ENCODE data around the gene IDH2. TPM values are rescaled to one million over a fixed set of nuclear protein-coding genes. Genes with fewer than 3 reads are reported as not detected.

Gene IDH2
- polyA plus RNA-seq, 1 donor from 2014 or later, result 84.7 TPM

DNA sequence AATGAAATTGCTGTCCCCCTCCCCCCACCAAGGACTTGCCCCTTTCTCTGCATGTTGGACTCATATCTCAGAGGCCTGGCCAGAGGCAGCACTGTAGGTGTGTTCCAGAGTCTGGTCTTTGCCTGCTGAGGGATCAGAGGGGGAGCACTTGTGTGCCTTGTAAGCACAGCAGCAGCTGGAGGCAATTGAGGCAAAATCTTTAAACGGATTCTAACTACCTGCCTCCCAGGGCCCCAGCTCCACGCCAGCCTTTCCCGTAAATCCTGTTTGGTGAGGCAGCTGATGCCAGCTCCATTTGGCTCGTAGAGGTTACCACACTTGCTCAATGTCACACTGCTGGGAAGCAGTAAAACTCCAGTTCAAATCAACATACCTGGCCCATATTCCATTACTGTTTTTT, 2.3 kb upstream of the IDH2 start:
- no peaks in the 10 kb centered on the region for H3K36me3 ChIP-seq (ENCODE audit: insufficient read depth, low read length)
- H4K20me1 ChIP-seq (ENCODE audit: insufficient read depth), result no peaks in the 10 kb centered on the region
- no peaks in the 10 kb centered on the region for H3F3A ChIP-seq (ENCODE audit: insufficient read depth, low read length, poor library complexity, severe bottlenecking)
- TF ChIP-seq EP300 (conservative IDR thresholded peaks at IDR 0.05; ENCODE audit: poor library complexity, severe bottlenecking) (no peak), POLR2AphosphoS5 (IDR thresholded peaks at IDR 0.05) (no peak), RAD21 (conservative IDR thresholded peaks at IDR 0.05) (no peak), SMC3 (conservative IDR thresholded peaks at IDR 0.05; ENCODE audit: poor library complexity) (no peak), MXI1 (conservative IDR thresholded peaks at IDR 0.05; ENCODE audit: poor library complexity, severe bottlenecking) (no peak), EZH2 (IDR thresholded peaks at IDR 0.05; ENCODE audit: borderline replicate concordance, insufficient read depth, low read length, poor library complexity, severe bottlenecking) (no peak), TAF1 (IDR thresholded peaks at IDR 0.05; ENCODE audit: low read depth) (no peak)
- TF ChIP-seq, protein P1, sequence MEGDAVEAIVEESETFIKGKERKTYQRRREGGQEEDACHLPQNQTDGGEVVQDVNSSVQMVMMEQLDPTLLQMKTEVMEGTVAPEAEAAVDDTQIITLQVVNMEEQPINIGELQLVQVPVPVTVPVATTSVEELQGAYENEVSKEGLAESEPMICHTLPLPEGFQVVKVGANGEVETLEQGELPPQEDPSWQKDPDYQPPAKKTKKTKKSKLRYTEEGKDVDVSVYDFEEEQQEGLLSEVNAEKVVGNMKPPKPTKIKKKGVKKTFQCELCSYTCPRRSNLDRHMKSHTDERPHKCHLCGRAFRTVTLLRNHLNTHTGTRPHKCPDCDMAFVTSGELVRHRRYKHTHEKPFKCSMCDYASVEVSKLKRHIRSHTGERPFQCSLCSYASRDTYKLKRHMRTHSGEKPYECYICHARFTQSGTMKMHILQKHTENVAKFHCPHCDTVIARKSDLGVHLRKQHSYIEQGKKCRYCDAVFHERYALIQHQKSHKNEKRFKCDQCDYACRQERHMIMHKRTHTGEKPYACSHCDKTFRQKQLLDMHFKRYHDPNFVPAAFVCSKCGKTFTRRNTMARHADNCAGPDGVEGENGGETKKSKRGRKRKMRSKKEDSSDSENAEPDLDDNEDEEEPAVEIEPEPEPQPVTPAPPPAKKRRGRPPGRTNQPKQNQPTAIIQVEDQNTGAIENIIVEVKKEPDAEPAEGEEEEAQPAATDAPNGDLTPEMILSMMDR (IDR thresholded peaks at IDR 0.05; ENCODE audit: poor library complexity, severe bottlenecking), result no peak
- TF ChIP-seq, protein P2, sequence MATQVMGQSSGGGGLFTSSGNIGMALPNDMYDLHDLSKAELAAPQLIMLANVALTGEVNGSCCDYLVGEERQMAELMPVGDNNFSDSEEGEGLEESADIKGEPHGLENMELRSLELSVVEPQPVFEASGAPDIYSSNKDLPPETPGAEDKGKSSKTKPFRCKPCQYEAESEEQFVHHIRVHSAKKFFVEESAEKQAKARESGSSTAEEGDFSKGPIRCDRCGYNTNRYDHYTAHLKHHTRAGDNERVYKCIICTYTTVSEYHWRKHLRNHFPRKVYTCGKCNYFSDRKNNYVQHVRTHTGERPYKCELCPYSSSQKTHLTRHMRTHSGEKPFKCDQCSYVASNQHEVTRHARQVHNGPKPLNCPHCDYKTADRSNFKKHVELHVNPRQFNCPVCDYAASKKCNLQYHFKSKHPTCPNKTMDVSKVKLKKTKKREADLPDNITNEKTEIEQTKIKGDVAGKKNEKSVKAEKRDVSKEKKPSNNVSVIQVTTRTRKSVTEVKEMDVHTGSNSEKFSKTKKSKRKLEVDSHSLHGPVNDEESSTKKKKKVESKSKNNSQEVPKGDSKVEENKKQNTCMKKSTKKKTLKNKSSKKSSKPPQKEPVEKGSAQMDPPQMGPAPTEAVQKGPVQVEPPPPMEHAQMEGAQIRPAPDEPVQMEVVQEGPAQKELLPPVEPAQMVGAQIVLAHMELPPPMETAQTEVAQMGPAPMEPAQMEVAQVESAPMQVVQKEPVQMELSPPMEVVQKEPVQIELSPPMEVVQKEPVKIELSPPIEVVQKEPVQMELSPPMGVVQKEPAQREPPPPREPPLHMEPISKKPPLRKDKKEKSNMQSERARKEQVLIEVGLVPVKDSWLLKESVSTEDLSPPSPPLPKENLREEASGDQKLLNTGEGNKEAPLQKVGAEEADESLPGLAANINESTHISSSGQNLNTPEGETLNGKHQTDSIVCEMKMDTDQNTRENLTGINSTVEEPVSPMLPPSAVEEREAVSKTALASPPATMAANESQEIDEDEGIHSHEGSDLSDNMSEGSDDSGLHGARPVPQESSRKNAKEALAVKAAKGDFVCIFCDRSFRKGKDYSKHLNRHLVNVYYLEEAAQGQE (IDR thresholded peaks at IDR 0.05; ENCODE audit: borderline replicate concordance), result no peak
- H3K4me2 ChIP-seq (ENCODE audit: low read length), result no peak overlapping the region
- no peaks in the 10 kb centered on the region for H3K27me3 ChIP-seq (ENCODE audit: insufficient read depth, low read depth, low read length)
- H3K79me2 ChIP-seq (replicated peaks; ENCODE audit: insufficient read depth, low read length), result peaks cover 25% of the 10 kb centered on the region
- H3K4me3 ChIP-seq (ENCODE audit: low read length), result no peak overlapping the region
- H3K9me3 ChIP-seq (ENCODE audit: low read length), result no peaks in the 10 kb centered on the region
- no peak overlapping the region for H3K9ac ChIP-seq (ENCODE audit: low read length)
- H3K27ac ChIP-seq (ENCODE audit: low read length), result no peak overlapping the region
- no peak overlapping the region for H2AFZ ChIP-seq (ENCODE audit: low read depth, low read length)
- no peaks in the 10 kb centered on the region for H3K9me2 ChIP-seq (ENCODE audit: insufficient read depth, low read length)

DNA sequence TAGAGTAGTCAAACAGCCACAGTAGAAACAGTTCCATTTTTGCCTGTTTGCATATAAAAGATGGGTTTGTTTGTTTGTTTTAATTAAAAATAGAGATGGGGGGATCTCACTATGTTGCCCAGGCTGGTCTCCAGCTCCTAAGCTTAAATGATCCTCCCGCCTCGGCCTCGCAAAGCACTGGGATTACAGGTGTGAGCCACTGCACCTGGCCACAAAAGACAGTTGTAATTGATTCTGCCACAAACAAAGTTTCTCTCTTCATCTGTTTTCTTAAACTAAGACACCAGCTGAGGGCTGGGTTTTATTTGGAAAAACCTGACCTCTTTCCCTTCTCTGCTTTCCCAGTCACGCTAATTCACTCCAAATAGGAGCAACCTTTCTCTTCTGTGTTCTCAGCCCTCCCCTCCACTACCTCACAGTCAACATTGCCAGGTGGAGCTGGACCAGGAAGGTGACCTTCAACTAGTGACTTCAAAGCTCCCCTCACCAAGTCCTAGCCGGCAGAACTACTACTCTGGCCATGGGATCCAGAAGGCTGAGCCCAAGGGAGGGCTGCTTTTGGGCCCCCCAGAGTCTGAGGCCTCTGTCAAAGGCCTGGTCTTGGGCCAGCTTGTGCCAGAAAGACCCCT, 1.5 kb upstream of the IDH2 start:
- Histone ChIP-seq H3K9me2 (ENCODE audit: insufficient read depth, low read length) (no peaks in the 10 kb centered on the region), H3K4me2 (ENCODE audit: low read length) (no peak overlapping the region), H3K9ac (ENCODE audit: low read length) (no peak overlapping the region), H3K36me3 (ENCODE audit: insufficient read depth, low read length) (no peaks in the 10 kb centered on the region), H3K79me2 (replicated peaks; ENCODE audit: insufficient read depth, low read length) (peaks cover 28% of the 10 kb centered on the region), H3K27me3 (ENCODE audit: insufficient read depth, low read depth, low read length) (no peaks in the 10 kb centered on the region), H3K4me3 (ENCODE audit: low read length) (no peak overlapping the region), H4K20me1 (ENCODE audit: insufficient read depth) (no peaks in the 10 kb centered on the region), H3F3A (ENCODE audit: insufficient read depth, low read length, poor library complexity, severe bottlenecking) (no peaks in the 10 kb centered on the region), H3K27ac (ENCODE audit: low read length) (no peak overlapping the region), H3K9me3 (ENCODE audit: low read length) (no peaks in the 10 kb centered on the region), H2AFZ (ENCODE audit: low read depth, low read length) (no peak overlapping the region)
- TF ChIP-seq, protein P1 (IDR thresholded peaks at IDR 0.05; ENCODE audit: poor library complexity, severe bottlenecking), result no peak
- no peak for TF ChIP-seq EZH2 (IDR thresholded peaks at IDR 0.05; ENCODE audit: borderline replicate concordance, insufficient read depth, low read length, poor library complexity, severe bottlenecking)
- no peak for TF ChIP-seq MXI1 (conservative IDR thresholded peaks at IDR 0.05; ENCODE audit: poor library complexity, severe bottlenecking)
- no peak for TF ChIP-seq TAF1 (IDR thresholded peaks at IDR 0.05; ENCODE audit: low read depth)
- TF ChIP-seq, protein P2 (IDR thresholded peaks at IDR 0.05; ENCODE audit: borderline replicate concordance), result no peak
- no peak for TF ChIP-seq EP300 (conservative IDR thresholded peaks at IDR 0.05; ENCODE audit: poor library complexity, severe bottlenecking)
- no peak for TF ChIP-seq SMC3 (conservative IDR thresholded peaks at IDR 0.05; ENCODE audit: poor library complexity)
- TF ChIP-seq RAD21 (conservative IDR thresholded peaks at IDR 0.05), result no peak

Measured in neural cell (in vitro differentiated cells).